ENCODE results near the gene SLC6A2. TPM values are rescaled to one million over a fixed set of nuclear protein-coding genes. Genes with fewer than 3 reads are reported as not detected.

SLC6A2 gene
- total RNA-seq, 1 donor from 2014 or later: not detected

DNA sequence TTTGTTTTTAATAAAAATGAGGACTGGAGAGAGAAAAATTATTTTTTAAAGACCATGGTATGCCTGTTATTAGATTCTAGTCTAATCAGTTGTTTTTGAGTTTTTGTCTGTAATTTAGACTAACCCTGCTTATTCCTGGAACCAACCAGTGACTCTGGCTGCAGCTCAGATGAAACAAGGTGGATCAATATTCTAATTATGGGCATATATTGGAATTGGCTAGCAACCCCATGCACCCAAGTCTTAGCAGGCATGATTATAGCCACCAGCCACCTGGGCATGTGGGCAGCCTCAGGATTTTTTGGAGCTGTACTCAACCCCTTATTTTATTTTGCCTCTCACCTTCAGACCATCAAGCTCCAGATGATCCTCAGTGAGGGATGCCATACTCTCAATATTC lies 21.6 kb upstream of the SLC6A2 start:
- H3K27me3 Mint-ChIP-seq (ENCODE audit: insufficient read depth, low read depth): no peaks in the 10 kb centered on the region
- Histone ChIP-seq H3K4me2 (no peak overlapping the region), H2AFZ (replicated peaks) (no peak overlapping the region), H3K9me3 (ENCODE audit: low read depth) (peaks cover 8% of the 10 kb centered on the region), H3K27me3 (no peaks in the 10 kb centered on the region), H3K27ac (no peak overlapping the region), H3K79me2 (ENCODE audit: low read depth) (no peaks in the 10 kb centered on the region), H4K20me1 (ENCODE audit: low read depth) (no peaks in the 10 kb centered on the region), H3K4me1 (peaks cover 17% of the 10 kb centered on the region), H3K36me3 (no peaks in the 10 kb centered on the region), H3F3A (ENCODE audit: low read depth) (peaks cover 10% of the 10 kb centered on the region), H3K9ac (no peak overlapping the region), H3K4me3 (no peak overlapping the region)
- no peak for DNase-seq (ENCODE audit: low spot score)
- peaks cover 15% of the 10 kb centered on the region for H3K4me1 Mint-ChIP-seq
- H3K4me3 Mint-ChIP-seq: no peak overlapping the region
- no peaks in the 10 kb centered on the region for H3K36me3 Mint-ChIP-seq
- no peak overlapping the region for H3K27ac Mint-ChIP-seq
- H3K9me3 Mint-ChIP-seq: peaks cover 13% of the 10 kb centered on the region
- TF ChIP-seq EZH2phosphoT487 (IDR thresholded peaks at IDR 0.05): no peak
- no peak for TF ChIP-seq CTCF (IDR thresholded peaks at IDR 0.05)
- TF ChIP-seq EZH2 (IDR thresholded peaks at IDR 0.05): no peak

DNA sequence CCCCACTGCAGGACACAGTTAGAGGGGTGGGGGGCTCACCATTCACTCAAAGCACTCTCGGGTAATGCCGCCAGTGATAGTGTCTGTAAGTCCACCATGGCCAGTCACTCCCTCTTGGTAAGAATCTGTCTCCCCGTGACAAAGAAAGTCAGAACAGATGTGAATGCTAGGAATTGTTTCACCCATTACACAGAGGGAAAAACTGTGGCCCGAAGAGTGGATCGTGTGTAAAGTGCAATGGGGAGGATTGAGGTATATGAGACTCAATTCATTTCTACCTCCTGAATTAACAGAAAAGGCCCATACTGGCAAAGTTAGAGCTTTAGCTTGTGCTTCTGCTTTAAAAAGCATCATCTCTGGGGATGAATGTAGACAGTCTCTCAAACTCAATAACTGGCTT lies 17.5 kb upstream of the SLC6A2 start:
- Histone ChIP-seq H3K36me3 (no peaks in the 10 kb centered on the region), H3F3A (ENCODE audit: low read depth) (peaks cover 10% of the 10 kb centered on the region), H3K4me2 (peak overlapping the region; percentile 27), H3K79me2 (ENCODE audit: low read depth) (no peaks in the 10 kb centered on the region), H2AFZ (replicated peaks) (no peak overlapping the region), H3K9me3 (ENCODE audit: low read depth) (no peaks in the 10 kb centered on the region), H3K9ac (no peak overlapping the region), H3K27ac (no peak overlapping the region), H4K20me1 (ENCODE audit: low read depth) (no peaks in the 10 kb centered on the region), H3K27me3 (no peaks in the 10 kb centered on the region), H3K4me1 (peaks cover 17% of the 10 kb centered on the region), H3K4me3 (no peak overlapping the region)
- H3K27ac Mint-ChIP-seq: no peak overlapping the region
- H3K4me1 Mint-ChIP-seq: peaks cover 15% of the 10 kb centered on the region
- H3K27me3 Mint-ChIP-seq (ENCODE audit: insufficient read depth, low read depth): no peaks in the 10 kb centered on the region
- H3K9me3 Mint-ChIP-seq: no peaks in the 10 kb centered on the region
- H3K36me3 Mint-ChIP-seq: no peaks in the 10 kb centered on the region
- no peak for DNase-seq (ENCODE audit: low spot score)
- H3K4me3 Mint-ChIP-seq: no peak overlapping the region
- TF ChIP-seq EZH2 (IDR thresholded peaks at IDR 0.05) (no peak), CTCF (IDR thresholded peaks at IDR 0.05) (no peak), EZH2phosphoT487 (IDR thresholded peaks at IDR 0.05) (no peak)

DNA sequence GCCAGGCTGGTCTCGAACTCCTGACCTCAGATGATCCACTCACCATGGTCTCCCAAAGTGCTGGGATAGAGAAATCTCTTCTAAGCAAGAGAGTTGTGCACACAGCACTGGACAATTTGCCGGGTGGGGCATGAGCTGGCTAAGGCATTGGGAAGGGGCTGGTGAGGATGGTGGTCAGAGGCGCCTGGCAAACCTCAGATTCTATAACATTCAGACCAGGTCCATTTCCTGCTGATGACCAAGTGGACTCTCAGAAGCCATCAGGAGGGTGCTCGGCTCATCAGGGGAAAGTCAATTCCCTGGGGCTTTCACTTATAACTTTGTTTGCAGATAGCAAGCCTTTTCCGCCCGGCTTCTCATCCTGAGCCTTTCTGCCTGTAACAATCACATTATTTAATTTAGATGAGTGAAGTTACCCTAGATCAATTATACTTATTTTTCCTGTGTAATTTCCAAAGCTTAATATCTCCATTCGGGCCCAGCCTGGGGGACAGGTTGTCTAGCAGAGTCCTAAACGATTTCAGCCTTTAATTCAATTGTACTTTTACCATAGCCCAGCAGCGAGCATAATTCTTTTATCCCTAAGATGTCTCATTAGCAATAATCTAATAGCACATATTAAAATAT lies 15.0 kb upstream of the SLC6A2 start:
- Histone ChIP-seq H3K9me3 (ENCODE audit: low read depth) (no peaks in the 10 kb centered on the region), H3K4me1 (peaks cover 17% of the 10 kb centered on the region), H2AFZ (replicated peaks) (no peak overlapping the region), H3K27ac (no peak overlapping the region), H3K4me3 (no peak overlapping the region), H3K36me3 (no peaks in the 10 kb centered on the region), H3K4me2 (no peak overlapping the region), H4K20me1 (ENCODE audit: low read depth) (no peaks in the 10 kb centered on the region), H3K79me2 (ENCODE audit: low read depth) (no peaks in the 10 kb centered on the region), H3F3A (ENCODE audit: low read depth) (peaks cover 10% of the 10 kb centered on the region), H3K27me3 (no peaks in the 10 kb centered on the region), H3K9ac (no peak overlapping the region)
- H3K36me3 Mint-ChIP-seq: no peaks in the 10 kb centered on the region
- peaks cover 15% of the 10 kb centered on the region for H3K4me1 Mint-ChIP-seq
- H3K9me3 Mint-ChIP-seq: no peaks in the 10 kb centered on the region
- no peak overlapping the region for H3K4me3 Mint-ChIP-seq
- H3K27ac Mint-ChIP-seq: no peak overlapping the region
- TF ChIP-seq EZH2 (IDR thresholded peaks at IDR 0.05): no peak
- no peak for DNase-seq (ENCODE audit: low spot score)
- H3K27me3 Mint-ChIP-seq (ENCODE audit: insufficient read depth, low read depth): peaks cover 3% of the 10 kb centered on the region

- no peaks in the 10 kb centered on the region for H3K9me3 ChIP-seq (ENCODE audit: low read depth)
- H2AFZ ChIP-seq (replicated peaks): no peak overlapping the region
- H3K36me3 ChIP-seq: no peaks in the 10 kb centered on the region
- TF ChIP-seq EZH2 (IDR thresholded peaks at IDR 0.05): no peak
- no peak for TF ChIP-seq EZH2phosphoT487 (IDR thresholded peaks at IDR 0.05)
- no peak for TF ChIP-seq CTCF (IDR thresholded peaks at IDR 0.05)
- no peak overlapping the region for H3K9ac ChIP-seq
- H3K4me1 ChIP-seq: peaks cover 17% of the 10 kb centered on the region
- no peak overlapping the region for H3K27ac Mint-ChIP-seq
- H3F3A ChIP-seq (ENCODE audit: low read depth): peaks cover 10% of the 10 kb centered on the region
- no peak overlapping the region for H3K4me3 ChIP-seq
- no peak overlapping the region for H3K27ac ChIP-seq
- no peak for DNase-seq (ENCODE audit: low spot score)
- peaks cover 3% of the 10 kb centered on the region for H3K27me3 Mint-ChIP-seq (ENCODE audit: insufficient read depth, low read depth)
- no peaks in the 10 kb centered on the region for H3K79me2 ChIP-seq (ENCODE audit: low read depth)
- no peaks in the 10 kb centered on the region for H4K20me1 ChIP-seq (ENCODE audit: low read depth)
- no peaks in the 10 kb centered on the region for H3K9me3 Mint-ChIP-seq
- peaks cover 2% of the 10 kb centered on the region for H3K27me3 ChIP-seq
- H3K4me2 ChIP-seq: no peak overlapping the region
- H3K4me1 Mint-ChIP-seq: peaks cover 15% of the 10 kb centered on the region
- H3K36me3 Mint-ChIP-seq: no peaks in the 10 kb centered on the region
- H3K4me3 Mint-ChIP-seq: no peak overlapping the region
These were observed 14.2 kb upstream of the SLC6A2 start for GRCh38 chr16:55641430-55642056.

All from neural progenitor cell (in vitro differentiated cells).